Right renal pelvis (tissue), 4 donors: ENCODE results near the gene PBXIP1. TPM values are rescaled to one million over a fixed set of nuclear protein-coding genes. Genes with fewer than 3 reads are reported as not detected.
A peak's percentile ranks its signal among the peaks of the same experiment; 100 is the strongest.
"Not testable (repeated sequence)": the region's sequence is repeated elsewhere in the genome, so short reads cannot be mapped to it uniquely, and the experiment has no call there.

Experiments used
- DNase-seq, 4 donors: peaks; one replicate each; pipeline ENCODE4 v3.0.0-alpha.2; 2013; ENCODE audit warnings: low read depth in 4 of 4, low spot score in 3 of 4, missing footprints in 1 of 4
- polyA plus RNA-seq, 4 donors: library from polyadenylated mRNA; unstranded; fragments of 120-200 nt; gene quantifications; one replicate each; pipeline ENCODE4 v1.2.1, GENCODE V29; 2013; ENCODE audit not compliant: insufficient read length in 4 of 4

Gene PBXIP1
- 10 to 100 TPM; 64.9 to 74.6 (median 71.5) TPM for polyA plus RNA-seq

DNA sequence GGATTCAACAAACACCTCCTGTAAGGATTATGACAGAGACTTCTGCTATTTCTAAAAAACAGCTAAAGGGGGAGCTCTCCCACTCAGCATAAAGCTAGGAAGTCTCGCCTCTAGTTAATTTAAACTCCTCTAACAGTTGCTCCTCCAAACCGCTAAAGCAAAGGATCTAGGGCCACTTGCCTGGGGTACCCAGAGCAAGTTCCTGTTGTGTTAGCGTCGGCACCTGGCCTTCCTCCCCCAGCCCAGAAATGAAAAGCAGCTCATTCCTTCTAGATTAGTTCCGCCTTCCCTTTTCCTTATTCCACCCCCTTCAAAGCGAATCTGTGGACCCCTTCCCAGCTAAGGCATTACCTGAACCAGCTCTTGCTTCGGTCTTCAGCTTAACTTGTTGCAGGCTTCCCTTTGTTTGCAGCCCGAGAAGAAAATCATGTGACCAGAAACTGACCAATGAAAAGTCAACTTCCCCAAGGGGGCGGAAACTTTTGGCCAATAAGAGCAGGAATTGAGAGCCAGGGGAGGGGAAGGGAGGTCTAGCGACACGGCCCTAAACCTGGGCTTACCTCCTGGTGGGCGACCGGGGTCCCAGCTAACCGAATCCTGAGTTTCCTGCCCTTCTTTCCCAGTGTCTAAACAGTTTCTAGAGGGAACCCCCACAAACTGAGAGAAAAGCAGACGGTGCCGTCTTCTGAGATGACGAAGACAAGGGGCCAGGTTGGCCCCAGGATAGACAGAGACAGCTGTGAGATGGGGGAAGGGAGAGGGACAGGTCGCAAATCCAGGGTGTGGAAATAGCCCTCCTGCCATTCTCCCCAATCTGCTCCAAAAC lies at the start of gene PBXIP1:
Gene PBXIP1 (minus strand): TSS at position 382 of the 826 bp plus-strand sequence. CDS start 2,378 bp downstream, outside the sequence.
- DNase-seq: peak; percentile 87 to 94 (median 92)

DNA sequence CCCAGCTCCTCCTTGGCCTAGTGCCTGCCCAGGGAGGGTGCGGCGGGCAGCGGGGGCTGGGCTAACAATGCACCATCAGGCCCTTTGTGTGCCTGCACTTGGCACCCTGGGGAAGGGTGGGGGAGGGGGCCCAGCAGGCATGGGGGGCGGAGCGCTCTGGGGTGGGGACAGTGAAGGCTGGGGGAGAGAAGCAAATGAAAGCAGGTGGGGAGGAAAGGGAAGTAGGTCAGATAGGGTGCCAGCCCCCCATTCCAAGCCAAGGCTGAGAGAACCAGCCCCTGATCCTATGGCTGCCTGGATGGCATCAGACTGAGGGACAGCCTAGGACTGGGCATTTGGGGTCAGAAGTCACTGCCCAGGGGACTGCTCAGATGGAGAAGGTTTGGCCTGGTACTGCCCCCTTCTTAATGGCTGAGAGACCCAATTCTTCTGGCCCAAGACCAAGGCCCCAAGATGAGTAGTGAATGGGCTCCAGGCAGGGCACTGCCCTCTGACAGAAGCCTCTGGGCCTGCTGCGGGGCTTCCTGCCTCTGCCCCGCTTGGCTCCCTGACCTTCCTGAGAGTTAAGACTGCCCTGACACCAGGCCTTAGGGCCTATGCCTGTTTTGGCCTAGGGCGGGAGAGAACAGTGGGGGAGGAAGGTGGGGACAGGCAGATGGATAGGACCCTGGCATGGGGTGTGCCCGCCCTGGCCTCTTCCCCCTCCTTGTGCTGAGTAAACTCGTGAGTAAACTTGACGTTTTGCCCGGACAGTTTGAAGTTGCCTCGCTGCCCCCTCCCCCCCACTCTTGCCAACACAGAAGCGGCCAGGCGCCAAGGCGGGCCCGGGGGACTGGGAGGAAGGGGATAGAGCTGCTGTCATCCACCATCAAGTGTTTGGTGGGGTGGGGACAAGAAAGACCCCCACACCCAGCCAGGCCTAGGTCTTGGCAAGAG lies 49.4 kb upstream of the PBXIP1 start:
- DNase-seq: no peak

- DNase-seq: no peak
These were observed 48.6 kb upstream of the PBXIP1 start for GRCh38 chr1:155004352-155005075.

DNA sequence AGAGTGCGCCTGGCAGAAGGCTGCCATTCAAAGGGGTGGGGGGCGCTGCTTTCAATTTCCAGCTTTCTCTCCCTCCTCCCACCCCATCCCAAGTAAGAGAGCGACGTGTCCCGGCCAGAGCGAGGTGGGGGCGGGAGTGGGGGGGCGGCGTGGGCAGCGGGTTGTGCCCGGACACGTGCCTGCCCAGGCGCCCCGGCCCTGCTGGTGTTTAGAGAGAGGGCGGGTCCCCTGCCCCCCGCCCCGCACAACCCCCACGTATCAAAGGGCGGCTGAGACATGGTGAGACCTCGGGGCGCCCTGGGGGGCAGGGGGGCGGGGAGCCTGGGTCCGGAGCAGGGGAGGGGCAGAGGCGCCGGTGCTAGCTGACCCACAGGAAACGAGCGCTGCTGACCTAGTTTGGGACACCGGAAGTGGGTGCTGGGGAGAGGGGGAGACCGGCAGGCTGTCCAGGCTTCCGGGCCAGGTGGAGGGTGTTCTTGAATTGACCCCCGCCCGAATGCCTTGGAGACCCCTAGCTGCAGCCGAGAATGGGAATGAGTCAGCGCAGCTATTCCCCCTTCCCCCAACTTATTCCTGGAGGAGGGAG lies 48.0 kb upstream of the PBXIP1 start:
- no peak for DNase-seq

DNA sequence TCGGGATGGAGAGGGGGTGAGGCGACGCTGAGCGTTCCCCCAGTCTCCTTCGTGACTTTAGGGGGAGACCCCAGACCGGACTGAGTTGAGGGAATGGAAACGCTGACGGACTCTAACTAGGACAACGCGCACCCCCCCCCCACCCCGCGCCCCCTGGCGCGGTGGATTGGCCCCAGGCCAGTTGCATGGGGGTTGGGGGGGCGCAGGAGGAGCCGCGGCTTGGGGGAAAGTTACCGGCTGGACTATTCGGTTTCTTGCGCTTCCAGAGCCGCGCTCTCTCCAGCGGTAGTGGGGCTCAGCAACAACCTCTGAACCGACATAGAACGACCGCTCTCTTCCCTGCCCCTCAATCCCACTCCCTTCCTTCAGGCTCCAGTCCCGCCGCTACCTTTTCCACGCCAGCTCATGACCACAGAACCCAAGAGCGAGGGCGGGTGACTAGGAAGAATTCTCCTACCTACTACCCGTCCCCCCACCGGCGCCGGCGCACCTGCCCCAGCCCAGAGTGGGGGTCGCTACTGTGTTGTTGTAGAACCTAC lies 47.4 kb upstream of the PBXIP1 start:
- DNase-seq: no peak

DNA sequence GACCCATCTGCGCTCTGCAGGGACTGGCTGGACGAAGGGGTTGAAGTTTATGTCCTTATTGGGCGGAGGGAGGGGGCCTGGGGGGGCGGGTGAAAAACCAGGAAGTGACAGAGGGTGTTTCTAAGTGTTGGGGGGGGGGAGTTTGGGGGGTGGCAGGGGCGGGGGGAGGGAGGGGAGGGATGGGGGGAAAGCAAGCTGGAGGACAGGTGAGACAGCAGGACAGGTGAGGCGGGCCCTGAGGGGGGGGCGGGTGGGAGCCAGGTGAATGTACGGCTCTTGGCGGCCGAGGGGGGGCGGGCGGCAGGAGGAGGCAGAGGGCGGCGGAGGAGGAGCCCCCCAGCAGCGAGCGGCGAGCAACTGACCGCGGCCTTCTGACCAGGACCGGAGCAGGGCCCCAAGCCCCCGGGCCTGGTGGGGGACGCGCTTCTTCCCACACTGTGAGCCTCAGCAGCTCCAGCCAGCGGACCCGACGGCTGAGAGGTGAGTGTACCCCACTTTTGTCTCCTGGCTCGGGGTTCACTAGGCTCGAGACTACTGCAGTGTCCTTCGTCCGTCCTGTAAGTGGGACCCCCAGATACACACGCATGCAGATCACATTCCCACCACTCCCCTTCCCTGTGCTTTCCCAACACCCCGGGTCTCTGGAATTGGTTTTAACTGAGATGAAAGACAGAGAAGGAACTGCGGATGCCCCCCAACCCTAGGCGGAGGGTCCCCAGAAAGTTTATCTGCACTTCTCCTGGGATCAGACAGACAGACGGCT lies 46.7 kb upstream of the PBXIP1 start, which contains the start of gene ZBTB7B:
Gene ZBTB7B (plus strand): TSS at position 339 of the 763 bp plus-strand sequence. CDS start 11,859 bp downstream, outside the sequence.
- DNase-seq: no peak

- peak; percentile 97 to 99 (median 98) for DNase-seq
These were observed 46.0 kb upstream of the PBXIP1 start for GRCh38 chr1:155001675-155002463.

DNA sequence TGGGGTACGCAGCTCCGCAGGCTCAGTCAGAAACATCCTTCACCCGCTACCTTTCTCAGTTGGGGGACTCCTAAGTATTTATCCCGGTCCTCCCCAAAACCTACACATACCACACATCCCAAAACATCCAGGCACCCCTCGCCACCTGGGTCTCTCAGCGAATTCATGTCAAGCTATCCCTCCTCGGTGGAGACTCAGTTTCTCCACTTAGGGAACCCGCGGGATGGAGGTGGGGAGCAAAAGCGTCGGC lies 45.5 kb upstream of the PBXIP1 start:
- no peak for DNase-seq

DNA sequence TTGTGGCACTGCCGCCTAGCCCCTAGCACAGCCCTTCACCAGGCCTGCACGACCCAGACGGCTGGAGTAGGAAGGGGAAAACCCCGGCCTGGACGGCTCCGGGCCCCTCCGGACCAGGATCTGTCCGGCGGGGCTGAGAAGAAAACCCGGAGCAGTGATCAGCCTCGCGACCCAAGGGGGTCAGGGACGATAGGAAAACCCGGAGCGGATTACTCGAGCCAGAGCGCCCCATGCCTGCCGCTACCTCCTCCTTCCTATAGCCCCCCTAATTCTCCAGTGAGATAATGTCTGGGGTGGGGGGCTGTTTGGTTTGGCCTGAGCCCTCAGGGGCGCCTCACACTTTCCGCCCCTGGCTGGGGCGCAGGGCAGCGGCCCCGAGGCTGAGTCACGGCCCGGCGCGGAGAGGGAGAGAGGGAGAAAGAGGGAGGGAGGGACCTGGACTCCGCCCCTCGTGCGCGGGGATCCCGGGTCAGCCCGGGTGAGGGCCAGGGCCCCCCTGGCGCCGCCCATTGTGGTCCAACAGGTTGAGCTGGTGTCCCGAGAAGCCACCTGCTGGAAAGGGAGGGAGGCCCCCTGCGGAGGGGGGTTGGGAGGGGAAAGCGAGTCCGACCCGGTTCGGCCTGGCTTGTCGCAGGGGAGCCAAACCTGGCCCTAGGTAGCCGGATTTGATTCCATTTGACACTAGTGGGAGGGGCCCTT lies 45.0 kb upstream of the PBXIP1 start:
- DNase-seq: peak; percentile 87 to 92 (median 89)

- no peak for DNase-seq
These were observed 44.5 kb upstream of the PBXIP1 start for GRCh38 chr1:155000411-155000725.

DNA sequence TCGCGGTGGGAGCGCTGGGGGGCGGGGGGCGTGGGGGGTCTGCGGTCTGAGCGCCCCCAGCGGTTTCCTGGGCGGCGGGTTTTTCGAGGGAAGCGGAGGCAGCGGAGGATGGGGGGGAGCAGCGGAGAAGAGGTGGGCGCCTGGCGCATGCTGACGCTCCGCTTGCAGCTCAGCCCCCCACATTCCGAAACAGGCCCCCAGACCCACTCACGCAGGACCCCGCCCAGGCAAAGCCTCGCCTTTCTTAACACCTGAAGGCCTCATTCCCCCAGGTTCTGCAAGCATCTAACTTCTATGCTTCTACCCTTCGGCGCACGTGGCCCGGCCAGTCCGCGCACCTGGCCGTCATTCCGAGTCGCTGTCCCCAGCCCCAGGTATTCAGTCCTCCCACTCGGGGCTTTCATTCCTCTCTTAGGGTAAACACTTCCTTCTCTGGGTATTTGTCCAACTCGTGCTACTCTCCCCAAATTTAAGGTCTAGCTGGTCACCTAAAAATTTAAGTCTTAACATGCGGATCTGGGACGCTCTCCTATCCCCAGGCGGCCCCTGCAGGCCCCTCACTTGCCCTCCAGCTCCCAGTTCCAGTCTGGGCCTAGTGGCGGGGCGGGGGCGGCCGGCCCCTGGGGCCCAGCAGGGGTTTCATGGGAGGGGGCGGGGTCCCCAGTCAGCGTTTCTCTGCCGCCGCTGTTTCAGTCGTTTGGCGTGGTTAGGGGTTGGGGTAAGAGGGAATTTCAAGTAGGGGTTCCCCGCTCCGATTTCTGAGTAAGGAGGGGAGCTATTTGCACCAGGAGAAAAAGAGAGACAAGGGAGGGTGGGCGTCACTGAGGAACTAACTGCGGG lies 43.9 kb upstream of the PBXIP1 start:
- DNase-seq: no peak

DNA sequence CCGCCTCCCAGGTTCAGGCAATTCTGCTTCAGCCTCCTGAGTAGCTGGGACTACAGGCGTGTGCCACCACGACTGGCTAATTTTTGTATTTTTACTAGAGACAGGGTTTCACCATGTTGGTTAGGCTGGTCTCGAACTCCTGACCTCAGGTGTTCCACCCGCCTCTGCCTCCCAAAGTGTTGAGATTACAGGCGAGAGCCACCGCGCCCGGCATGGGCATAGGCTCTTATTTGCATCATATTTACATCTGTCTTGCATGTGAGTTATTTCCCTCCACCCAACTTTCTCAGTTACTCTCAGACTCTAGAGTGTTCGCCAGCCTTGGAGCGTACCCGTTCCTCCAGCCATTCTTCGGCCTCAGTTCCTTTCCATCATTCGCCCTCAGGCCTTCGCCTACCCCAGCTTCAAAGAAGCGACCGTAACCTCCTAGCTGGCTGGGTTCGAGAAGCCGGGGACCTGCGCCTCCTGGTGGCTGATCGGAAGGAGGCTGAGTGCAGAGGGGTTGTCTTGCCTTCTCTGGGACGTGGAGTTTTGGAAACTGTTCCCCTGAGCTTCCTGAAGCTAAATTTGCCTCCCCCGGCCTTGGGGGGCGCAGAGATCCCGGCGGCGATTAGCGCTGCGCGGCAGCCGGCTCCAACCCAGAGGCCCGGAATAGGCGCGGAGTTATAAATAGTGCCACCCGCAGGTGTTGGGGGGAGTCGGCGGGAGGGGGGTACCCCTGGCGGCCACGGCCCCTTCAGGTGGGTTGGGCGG lies 43.1 kb upstream of the PBXIP1 start:
- DNase-seq: no peak

DNA sequence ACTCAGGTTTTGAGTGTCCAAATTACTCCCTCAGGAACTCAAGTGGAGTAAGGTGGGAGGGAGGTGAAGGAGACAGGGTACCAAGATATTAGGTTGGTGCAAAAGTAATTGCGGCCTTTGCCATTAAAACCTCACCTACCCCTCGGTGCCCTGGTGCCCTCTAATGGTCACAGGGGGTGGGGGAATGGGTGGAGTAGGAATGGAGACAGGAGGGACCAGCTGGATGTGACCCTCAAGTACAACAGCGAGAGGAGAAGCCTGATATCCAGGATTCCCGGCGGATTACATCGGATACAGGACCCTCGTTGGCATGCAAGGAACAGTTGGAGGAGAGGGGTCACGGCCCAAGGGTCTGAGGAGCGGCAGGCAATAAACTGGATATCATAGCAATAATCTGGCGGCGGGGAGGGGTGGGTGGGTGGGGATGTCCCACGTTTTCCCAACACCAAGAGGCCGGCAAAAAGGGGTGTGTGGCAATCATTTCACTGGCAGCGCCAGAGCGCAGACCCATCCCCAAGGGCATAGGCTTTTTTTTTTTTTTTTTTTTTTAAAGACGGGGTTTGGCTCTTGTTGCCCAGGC lies 42.4 kb upstream of the PBXIP1 start:
- no peak for DNase-seq

GRCh38 chr1:154996966-154997701 lies 41.2 kb upstream of the PBXIP1 start:
- DNase-seq: no peak

DNA sequence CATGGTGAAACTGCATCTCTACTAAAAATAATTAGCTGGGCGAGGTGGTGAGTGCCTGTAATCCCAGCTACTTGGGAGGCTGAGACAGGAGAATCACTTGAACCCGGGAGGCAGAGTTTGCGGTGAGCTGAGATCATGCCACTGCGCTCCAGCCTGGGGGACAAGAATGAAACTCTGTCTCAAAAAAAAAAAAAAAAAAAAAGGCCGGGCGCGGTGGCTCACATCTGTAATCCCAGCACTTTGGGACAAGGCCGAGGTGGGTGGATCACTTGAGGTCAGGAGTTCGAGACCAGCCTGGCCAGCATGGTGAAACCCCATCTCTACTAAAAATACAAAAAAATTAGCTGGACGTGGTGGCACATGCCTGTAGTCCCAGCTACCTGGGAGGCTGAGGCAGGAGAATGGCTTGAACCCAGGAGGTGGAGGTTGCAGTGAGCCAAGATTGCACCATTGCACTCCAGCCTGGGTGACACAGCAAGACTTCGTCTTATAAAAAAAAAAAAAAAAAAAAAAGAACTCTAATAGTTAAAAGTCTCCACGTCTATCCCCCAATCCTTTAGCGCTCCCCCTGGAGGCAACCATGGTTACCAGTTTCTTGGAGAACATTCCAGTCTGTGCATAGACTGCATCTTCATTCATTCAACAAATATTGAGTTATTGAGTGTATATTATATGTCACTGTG lies 39.5 kb upstream of the PBXIP1 start:
- DNase-seq: not testable (repeated sequence)
